WTC11 (cell line): ENCODE measurements around the gene TMC7. TPM values are rescaled to one million over a fixed set of nuclear protein-coding genes. Genes with fewer than 3 reads are reported as not detected.
"Not testable (repeated sequence)": the region's sequence is repeated elsewhere in the genome, so short reads cannot be mapped to it uniquely, and the experiment has no call there.

Source experiments
- ATAC-seq: fragments of 200-7000 bp; cut with Tn5 transposase; 2 replicates; pipeline ENCODE4 v1.10.0; 2021; ENCODE audit warnings: mild to moderate bottlenecking, moderate library complexity
- CTCF ChIA-PET: fragments of 300-600 bp; sonication (Branson Sonifier 250); formaldehyde crosslinking; loops from one replicate; lab custom pipeline; 2021; ENCODE audit warnings: antibody characterized with exemption; lab: Charles Lee
- POLR2A ChIA-PET: fragments of 350-600 bp; sonication (Branson Sonifier 250); formaldehyde crosslinking; loops from one replicate; lab custom pipeline; 2021; ENCODE audit warnings: antibody characterized with exemption; lab: Charles Lee
- DNase-seq: peaks from one replicate; pipeline ENCODE4 v3.0.0; 2021; ENCODE audit warnings: low spot score
- H3K27ac Mint-ChIP-seq: 2 replicates; pipeline ENCODE4 v1.8.0; 2021; ENCODE audit warnings: mixed read lengths
- H3K27me3 Mint-ChIP-seq: 2 replicates; pipeline ENCODE4 v1.8.0; 2021; ENCODE audit warnings: low read depth, mild to moderate bottlenecking, moderate library complexity, mixed read lengths
- H3K36me3 Mint-ChIP-seq: 2 replicates; pipeline ENCODE4 v1.8.0; 2021; ENCODE audit warnings: mixed read lengths
- H3K4me1 Mint-ChIP-seq: 2 replicates; pipeline ENCODE4 v1.8.0; 2022; ENCODE audit warnings: mixed read lengths
- H3K4me3 Mint-ChIP-seq: 2 replicates; pipeline ENCODE4 v1.8.0; 2021; ENCODE audit warnings: mild to moderate bottlenecking, moderate library complexity, mixed read lengths
- H3K9me3 Mint-ChIP-seq: 2 replicates; pipeline ENCODE4 v1.8.0; 2021; ENCODE audit warnings: mixed read lengths
- AFF4 ChIP-seq: sonication (generic); formaldehyde crosslinking; IDR thresholded peaks from 2 replicates; pipeline ENCODE4 v1.8.1; 2023; ENCODE audit warnings: mild to moderate bottlenecking, missing genetic modification reagents, borderline replicate concordance
- ATF6 ChIP-seq: sonication (generic); formaldehyde crosslinking; IDR thresholded peaks from 2 replicates; pipeline ENCODE4 v1.8.1; 2023; ENCODE audit warnings: mild to moderate bottlenecking, missing genetic modification reagents
- ERG ChIP-seq: fragments of 250-450 bp; sonication (Bioruptor Pico); IDR thresholded peaks from 2 replicates; pipeline ENCODE4 v1.8.0; 2021; ENCODE audit warnings: mild to moderate bottlenecking
- total RNA-seq: library from RNA; stranded (reverse); gene quantifications from 3 replicates; pipeline ENCODE4 v1.2.3, GENCODE V29; 2021

The TMC7 gene
- total RNA-seq, 1 experiment from 2014 or later: 2.5 TPM

- TF ChIP-seq ATF6 (CRISPR knock-in tag): no peak
Measured at GRCh38 chr16:18984435-18985005, 786 bp downstream of the TMC7 start (continued).

GRCh38 chr16:18985256-18985655, 1.5 kb downstream of the TMC7 start:
- H3K27me3 Mint-ChIP-seq, H3K27ac Mint-ChIP-seq, POLR2A ChIA-PET, H3K36me3 Mint-ChIP-seq, H3K4me3 Mint-ChIP-seq, DNase-seq, H3K9me3 Mint-ChIP-seq, ATAC-seq, H3K4me1 Mint-ChIP-seq: not testable (repeated sequence)
- CTCF ChIA-PET: interaction anchor here (0.6 to 2.4 kb wide), 3 partner anchors 24 to 109 kb away, joined by 3 to 11 read pairs (median 3); no protein-coding TSS in a partner anchor

GRCh38 chr16:18991731-18992130, 8.0 kb downstream of the TMC7 start:
- H3K4me1 Mint-ChIP-seq, CTCF ChIA-PET, H3K36me3 Mint-ChIP-seq, DNase-seq, H3K4me3 Mint-ChIP-seq, H3K27ac Mint-ChIP-seq, H3K27me3 Mint-ChIP-seq, POLR2A ChIA-PET, H3K9me3 Mint-ChIP-seq, ATAC-seq: not testable (repeated sequence)

GRCh38 chr16:18993531-18993930, 9.8 kb downstream of the TMC7 start:
- H3K4me1 Mint-ChIP-seq, H3K27me3 Mint-ChIP-seq, ATAC-seq, H3K36me3 Mint-ChIP-seq, POLR2A ChIA-PET, CTCF ChIA-PET, H3K9me3 Mint-ChIP-seq, H3K27ac Mint-ChIP-seq, H3K4me3 Mint-ChIP-seq, DNase-seq: not testable (repeated sequence)

GRCh38 chr16:18994181-18994580, 10.4 kb downstream of the TMC7 start:
- CTCF ChIA-PET, DNase-seq, POLR2A ChIA-PET, H3K27me3 Mint-ChIP-seq, H3K4me1 Mint-ChIP-seq, H3K9me3 Mint-ChIP-seq, H3K27ac Mint-ChIP-seq, H3K36me3 Mint-ChIP-seq, ATAC-seq, H3K4me3 Mint-ChIP-seq: not testable (repeated sequence)

- DNase-seq, POLR2A ChIA-PET, H3K27ac Mint-ChIP-seq, H3K9me3 Mint-ChIP-seq, H3K36me3 Mint-ChIP-seq, ATAC-seq, H3K4me1 Mint-ChIP-seq, H3K27me3 Mint-ChIP-seq, H3K4me3 Mint-ChIP-seq: not testable (repeated sequence)
- CTCF ChIA-PET: interaction anchor here (1.8 kb wide), 1 partner anchor 12 kb away, joined by 5 read pairs; the partner anchor contains the start of gene TMC7
Measured at GRCh38 chr16:18995406-18995805, 11.7 kb downstream of the TMC7 start.

- H3K9me3 Mint-ChIP-seq, H3K27ac Mint-ChIP-seq, H3K4me3 Mint-ChIP-seq, ATAC-seq, POLR2A ChIA-PET, H3K27me3 Mint-ChIP-seq, H3K4me1 Mint-ChIP-seq, DNase-seq, H3K36me3 Mint-ChIP-seq: not testable (repeated sequence)
- CTCF ChIA-PET: interaction anchor here (1.8 kb wide), 1 partner anchor 13 kb away, joined by 5 read pairs; the partner anchor contains the start of gene TMC7
Measured at GRCh38 chr16:18996536-18996935, 12.8 kb downstream of the TMC7 start.

GRCh38 chr16:18997001-18997400, 13.3 kb downstream of the TMC7 start:
- H3K9me3 Mint-ChIP-seq, H3K4me3 Mint-ChIP-seq, H3K36me3 Mint-ChIP-seq, POLR2A ChIA-PET, DNase-seq, H3K27me3 Mint-ChIP-seq, H3K4me1 Mint-ChIP-seq, ATAC-seq, H3K27ac Mint-ChIP-seq, CTCF ChIA-PET: not testable (repeated sequence)

GRCh38 chr16:18999045-18999393, 15.3 kb downstream of the TMC7 start:
- Mint-ChIP-seq H3K27me3 (no peaks in the 10 kb centered on the region), H3K27ac (no peak overlapping the region), H3K36me3 (no peaks in the 10 kb centered on the region), H3K9me3 (peaks cover 5% of the 10 kb centered on the region; the same call in 1 of the 2 replicates), H3K4me3 (no peak overlapping the region), H3K4me1 (no peaks in the 10 kb centered on the region; the same call in 1 of the 2 replicates)
- CTCF ChIA-PET: interaction anchor here (1.0 kb wide), 1 partner anchor 16 kb away, joined by 3 read pairs; no protein-coding TSS in a partner anchor
- no peak for ATAC-seq
- no peak for DNase-seq
- POLR2A ChIA-PET: no interaction called here
- TF ChIP-seq ERG (CRISPR knock-in tag) (no peak), AFF4 (no peak)
